IPS-18a (cell line): ENCODE measurements around the gene HESX1.
A peak's percentile ranks its signal among the peaks of the same experiment; 100 is the strongest.

Source experiments
- H3K27ac ChIP-seq: one replicate; pipeline ENCODE4 v1.5.1; 2013; ENCODE audit warnings: low read length
- H3K27me3 ChIP-seq: one replicate; pipeline ENCODE4 v1.6.1; 2013; ENCODE audit warnings: mild to moderate bottlenecking, low read length; ENCODE audit not compliant: control insufficient read depth, insufficient read depth
- H3K36me3 ChIP-seq: one replicate; pipeline ENCODE4 v1.6.1; 2013; ENCODE audit warnings: low read depth, low read length; ENCODE audit not compliant: control insufficient read depth
- H3K4me1 ChIP-seq: one replicate; pipeline ENCODE4 v1.6.1; 2013; ENCODE audit warnings: low read depth, low read length; ENCODE audit not compliant: control insufficient read depth
- H3K4me3 ChIP-seq: one replicate; pipeline ENCODE4 v1.5.1; 2013; ENCODE audit warnings: low read length
- H3K9ac ChIP-seq: one replicate; pipeline ENCODE4 v1.6.1; 2013; ENCODE audit warnings: mild to moderate bottlenecking, low read length, moderate library complexity
- H3K9me3 ChIP-seq: one replicate; pipeline ENCODE4 v1.6.1; 2013; ENCODE audit warnings: low read depth, low read length; ENCODE audit not compliant: control insufficient read depth

HESX1 gene

GRCh38 chr3:57199895-57200297, at the start of gene HESX1:
Gene HESX1 (minus strand): TSS chr3:57199978. CDS start chr3:57199918, 60 bp downstream.
- Histone ChIP-seq H3K4me3 (peak within 1 kb of the TSS; percentile 51), H3K9me3 (no peaks in the 10 kb centered on the region), H3K9ac (peak within 1 kb of the TSS; percentile 18)

GRCh38 chr3:57244946-57245345, 45.2 kb upstream of the HESX1 start:
- Histone ChIP-seq H3K4me1 (no peaks in the 10 kb centered on the region), H3K9ac (no peak overlapping the region), H3K36me3 (peaks cover 35% of the 10 kb centered on the region), H3K27me3 (no peaks in the 10 kb centered on the region), H3K27ac (no peak overlapping the region), H3K9me3 (no peaks in the 10 kb centered on the region), H3K4me3 (no peak overlapping the region)

More at GRCh38 chr3:57199895-57200297, at the start of gene HESX1:
- Histone ChIP-seq H3K36me3 (no peaks in the 10 kb centered on the region), H3K27me3 (peaks cover 18% of the 10 kb centered on the region), H3K27ac (no peak within 1 kb of the TSS), H3K4me1 (peaks cover 28% of the 10 kb centered on the region)

GRCh38 chr3:57234613-57235575, 35.1 kb upstream of the HESX1 start:
- no peaks in the 10 kb centered on the region for H3K9me3 ChIP-seq
- peaks cover 6% of the 10 kb centered on the region for H3K36me3 ChIP-seq
- no peaks in the 10 kb centered on the region for H3K27me3 ChIP-seq
- H3K4me1 ChIP-seq, result no peaks in the 10 kb centered on the region
- no peak overlapping the region for H3K4me3 ChIP-seq
- no peak overlapping the region for H3K9ac ChIP-seq
- no peak overlapping the region for H3K27ac ChIP-seq

GRCh38 chr3:57233799-57234198, 34.0 kb upstream of the HESX1 start:
- Histone ChIP-seq H3K4me1 (peaks cover 2% of the 10 kb centered on the region), H3K9me3 (no peaks in the 10 kb centered on the region), H3K4me3 (no peak overlapping the region), H3K9ac (no peak overlapping the region), H3K36me3 (peaks cover 6% of the 10 kb centered on the region), H3K27ac (no peak overlapping the region), H3K27me3 (peaks cover 7% of the 10 kb centered on the region)

- peaks cover 13% of the 10 kb centered on the region for H3K4me1 ChIP-seq
- no peaks in the 10 kb centered on the region for H3K9me3 ChIP-seq
- no peak overlapping the region for H3K4me3 ChIP-seq
- no peak overlapping the region for H3K27ac ChIP-seq
- no peaks in the 10 kb centered on the region for H3K36me3 ChIP-seq
- H3K27me3 ChIP-seq, result peaks cover 20% of the 10 kb centered on the region
- H3K9ac ChIP-seq, result no peak overlapping the region
These were observed 30.2 kb upstream of the HESX1 start for GRCh38 chr3:57230006-57230405.

- Histone ChIP-seq H3K27me3 (peaks cover 20% of the 10 kb centered on the region), H3K4me1 (peaks cover 13% of the 10 kb centered on the region), H3K4me3 (peak overlapping the region; percentile 88), H3K9ac (peak overlapping the region; percentile 51), H3K27ac (no peak overlapping the region), H3K9me3 (no peaks in the 10 kb centered on the region), H3K36me3 (no peaks in the 10 kb centered on the region)
These were observed 28.4 kb upstream of the HESX1 start for GRCh38 chr3:57227930-57228751.

GRCh38 chr3:57227204-57227929, 27.6 kb upstream of the HESX1 start, which contains the start of gene APPL1:
Gene APPL1 (plus strand): TSS chr3:57227729. CDS start chr3:57227884, 155 bp downstream.
- Histone ChIP-seq H3K27me3 (peaks cover 20% of the 10 kb centered on the region), H3K36me3 (no peaks in the 10 kb centered on the region), H3K9ac (peak within 1 kb of the TSS; percentile 51), H3K27ac (no peak within 1 kb of the TSS), H3K4me3 (peak within 1 kb of the TSS; percentile 88), H3K4me1 (peaks cover 13% of the 10 kb centered on the region), H3K9me3 (no peaks in the 10 kb centered on the region)

GRCh38 chr3:57226176-57226575, 26.4 kb upstream of the HESX1 start:
- Histone ChIP-seq H3K36me3 (no peaks in the 10 kb centered on the region), H3K27ac (no peak overlapping the region), H3K4me3 (no peak overlapping the region)

GRCh38 chr3:57224856-57225255, 25.1 kb upstream of the HESX1 start:
- Histone ChIP-seq H3K4me1 (peaks cover 13% of the 10 kb centered on the region), H3K9ac (no peak overlapping the region), H3K27ac (no peak overlapping the region), H3K9me3 (no peaks in the 10 kb centered on the region), H3K4me3 (no peak overlapping the region), H3K27me3 (peaks cover 20% of the 10 kb centered on the region), H3K36me3 (no peaks in the 10 kb centered on the region)

More at GRCh38 chr3:57226176-57226575, 26.4 kb upstream of the HESX1 start:
- H3K27me3 ChIP-seq, result peaks cover 20% of the 10 kb centered on the region
- no peak overlapping the region for H3K9ac ChIP-seq
- H3K9me3 ChIP-seq, result no peaks in the 10 kb centered on the region
- H3K4me1 ChIP-seq, result peaks cover 13% of the 10 kb centered on the region

GRCh38 chr3:57221883-57222282, 22.1 kb upstream of the HESX1 start:
- Histone ChIP-seq H3K27ac (no peak overlapping the region), H3K9me3 (no peaks in the 10 kb centered on the region), H3K36me3 (no peaks in the 10 kb centered on the region), H3K4me1 (peaks cover 5% of the 10 kb centered on the region), H3K27me3 (peaks cover 5% of the 10 kb centered on the region), H3K4me3 (no peak overlapping the region), H3K9ac (no peak overlapping the region)

- H3K36me3 ChIP-seq, result no peaks in the 10 kb centered on the region
- no peak overlapping the region for H3K9ac ChIP-seq
- no peak overlapping the region for H3K4me3 ChIP-seq
- H3K9me3 ChIP-seq, result no peaks in the 10 kb centered on the region
- H3K4me1 ChIP-seq, result peaks cover 5% of the 10 kb centered on the region
- no peak overlapping the region for H3K27ac ChIP-seq
- no peaks in the 10 kb centered on the region for H3K27me3 ChIP-seq
These were observed 6.6 kb upstream of the HESX1 start for GRCh38 chr3:57206423-57206822.
